ENCODE measurements around the gene DEGS2.
A peak's percentile ranks its signal among the peaks of the same experiment; 100 is the strongest.

Gene DEGS2

GRCh38 chr14:100148837-100149731 lies 10.4 kb downstream of the DEGS2 start:
- no peak for DNase-seq (ENCODE audit: low spot score)

DNA sequence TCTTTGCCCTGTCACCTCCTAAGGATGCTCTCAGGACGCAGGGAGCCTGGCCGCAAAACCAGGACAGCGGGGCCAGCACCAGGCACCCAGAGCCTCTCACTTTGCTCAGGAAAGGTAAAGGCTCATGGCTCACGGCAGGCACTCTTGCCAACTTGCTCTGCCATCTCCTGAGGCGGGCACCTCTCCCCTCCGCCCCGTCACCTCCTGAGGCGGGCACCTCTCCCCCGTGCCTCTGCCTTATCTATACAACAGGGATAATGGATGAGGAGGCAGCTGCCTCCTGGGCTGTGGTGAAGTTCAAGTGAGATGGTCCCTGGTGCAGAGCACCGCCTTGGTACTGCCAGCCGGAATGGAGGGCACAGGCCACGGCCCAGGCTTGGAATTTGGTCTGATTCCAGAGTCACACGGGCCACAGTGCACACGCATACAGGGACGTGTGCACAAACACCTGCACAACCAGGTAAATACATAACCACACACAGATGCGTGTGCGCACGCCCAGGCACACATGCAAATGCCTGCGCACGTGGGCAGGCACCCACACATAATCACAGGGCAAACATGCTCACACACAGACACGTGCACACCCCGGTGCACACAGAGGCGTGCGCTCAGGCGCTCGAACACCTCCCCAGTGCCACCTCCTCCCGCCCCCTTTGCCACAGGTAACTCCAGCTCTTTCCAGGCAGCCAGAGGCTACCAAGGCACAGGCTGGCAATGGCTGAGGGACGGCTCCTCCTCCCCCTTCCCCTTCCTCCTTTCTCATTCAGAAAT lies 11.6 kb downstream of the DEGS2 start:
- DNase-seq (ENCODE audit: low spot score) = no peak

- no peak for DNase-seq (ENCODE audit: low spot score)
Measured at GRCh38 chr14:100147181-100147631, 12.2 kb downstream of the DEGS2 start.

DNA sequence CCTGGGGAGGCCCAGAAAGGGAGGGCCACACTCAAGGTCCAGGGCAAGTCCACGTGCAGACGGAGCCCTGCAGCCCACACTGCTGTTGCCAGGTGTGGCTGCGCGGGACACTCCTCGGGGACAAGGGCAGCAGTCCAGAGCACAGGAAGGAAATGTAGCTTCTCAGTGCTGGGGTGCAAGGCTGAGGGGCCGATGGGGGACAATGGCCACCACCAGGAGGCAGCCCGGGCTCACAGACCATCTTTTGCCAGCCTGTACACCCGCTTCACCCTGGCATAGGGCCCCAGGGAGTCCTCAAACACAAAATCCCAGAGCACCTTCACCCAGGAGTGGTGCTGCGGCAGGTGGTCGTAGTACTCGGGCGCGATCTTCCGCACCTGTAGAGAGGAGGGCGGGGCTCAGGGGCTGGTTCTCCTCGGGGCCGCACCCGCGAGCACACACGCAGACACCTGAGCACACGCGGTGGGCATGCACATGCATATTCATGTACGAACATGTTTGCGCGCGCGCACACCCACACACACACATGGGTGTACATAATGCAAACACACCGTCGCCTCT lies 12.8 kb downstream of the DEGS2 start:
- no peak for DNase-seq (ENCODE audit: low spot score)

GRCh38 chr14:100145682-100146464 lies 13.6 kb downstream of the DEGS2 start:
- no peak for DNase-seq (ENCODE audit: low spot score)

DNA sequence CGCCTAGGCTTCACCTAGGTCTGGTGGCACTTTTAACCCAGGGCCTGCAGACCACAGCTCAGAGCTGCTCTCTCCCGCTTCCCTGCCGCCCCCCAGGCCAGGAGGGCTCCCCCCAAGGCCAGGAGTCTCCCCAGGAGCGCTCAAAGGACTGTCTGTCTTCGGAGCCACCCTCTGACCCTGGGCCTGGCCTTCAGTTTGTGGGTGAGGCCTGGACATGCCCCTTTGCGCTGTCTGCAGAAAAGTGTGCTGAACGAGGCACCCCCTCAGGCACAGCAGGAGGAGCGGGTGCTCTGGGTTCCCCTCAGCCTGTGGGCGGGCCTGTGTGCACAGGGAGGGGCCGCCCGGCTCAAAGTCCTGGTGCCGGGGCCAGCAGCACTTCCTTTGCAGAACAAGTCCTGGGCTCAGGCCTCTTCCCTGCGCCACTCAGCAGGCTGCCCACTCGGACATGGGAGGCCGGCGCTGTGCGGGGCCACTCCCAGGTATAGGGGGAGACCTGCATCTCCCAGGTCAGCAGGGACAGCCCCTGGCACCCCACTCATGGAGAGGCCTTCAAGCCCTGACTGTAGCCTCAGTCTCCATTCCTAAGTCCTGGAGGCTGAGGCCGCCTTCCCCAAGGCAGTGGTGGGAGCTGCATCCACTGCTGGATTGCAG lies 14.3 kb downstream of the DEGS2 start:
- DNase-seq (ENCODE audit: low spot score) = no peak

- no peak for DNase-seq (ENCODE audit: low spot score)
Measured at GRCh38 chr14:100144645-100144995, 14.8 kb downstream of the DEGS2 start.

DNA sequence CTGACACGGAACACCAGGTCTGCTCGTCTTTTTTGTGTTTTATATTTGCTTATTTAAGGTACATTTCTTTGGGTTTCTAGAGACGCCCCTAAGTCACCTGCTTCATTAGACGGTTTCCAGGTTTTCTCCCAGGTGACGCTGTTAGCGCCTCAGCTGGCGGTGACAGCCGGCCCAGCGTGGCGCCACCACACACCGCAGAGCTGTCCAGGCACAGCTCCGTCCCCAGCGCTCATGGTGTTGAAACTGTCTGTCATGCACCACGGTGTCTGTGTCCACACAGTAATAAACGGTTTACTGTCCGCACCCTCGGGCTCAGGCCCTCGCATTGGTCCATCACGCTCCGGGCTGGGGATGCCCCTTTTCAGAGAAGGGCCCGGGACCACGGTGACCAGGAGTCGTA lies 15.5 kb downstream of the DEGS2 start:
- DNase-seq (ENCODE audit: low spot score) = no peak

DNA sequence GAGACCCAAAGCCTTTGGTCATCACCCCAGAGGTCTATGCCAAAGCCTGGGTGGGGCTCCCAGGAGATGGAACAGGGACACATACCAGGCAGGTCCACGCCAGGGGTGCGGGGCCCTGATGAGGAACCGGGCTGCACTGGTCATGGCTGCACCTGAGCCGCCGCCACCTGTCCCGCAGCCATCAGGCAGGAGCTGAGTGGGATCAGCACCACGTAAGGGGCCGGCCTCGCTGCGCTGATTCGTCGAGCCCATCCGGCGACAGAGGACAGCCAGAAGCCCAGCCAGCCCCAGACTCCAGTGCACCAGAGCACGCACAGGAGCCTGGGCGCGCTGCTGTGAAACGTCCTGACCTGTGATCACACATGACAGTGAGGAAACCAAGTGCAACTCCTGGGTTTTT lies 15.9 kb downstream of the DEGS2 start:
- DNase-seq (ENCODE audit: low spot score) = no peak

GRCh38 chr14:100142073-100143040 lies 17.1 kb downstream of the DEGS2 start:
- DNase-seq (ENCODE audit: low spot score) = no peak

- DNase-seq (ENCODE audit: low spot score) = no peak
Measured at GRCh38 chr14:100141098-100141497, 18.3 kb downstream of the DEGS2 start.

GRCh38 chr14:100140452-100141078 lies 18.9 kb downstream of the DEGS2 start:
- DNase-seq (ENCODE audit: low spot score) = peak; percentile 84

DNA sequence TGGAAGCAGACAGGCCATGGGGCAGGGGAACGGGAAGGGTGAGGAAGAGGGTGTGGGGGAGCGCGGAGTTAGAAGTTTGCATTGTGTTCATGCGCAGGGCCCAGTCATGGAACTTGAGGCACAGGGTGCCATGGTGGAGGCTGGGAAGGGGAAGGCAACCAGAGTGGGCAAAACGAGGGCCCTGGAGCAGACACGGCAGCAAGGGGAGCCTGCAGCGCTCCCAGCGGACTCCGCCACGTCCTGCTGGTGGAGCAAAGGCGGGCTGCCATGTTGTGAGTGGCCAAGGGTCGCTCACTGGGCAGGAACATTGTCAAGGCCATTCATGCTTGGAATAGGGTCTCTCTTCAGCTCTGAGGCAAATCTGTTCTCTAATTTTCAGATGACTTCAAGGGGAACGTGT lies 20.5 kb downstream of the DEGS2 start:
- DNase-seq (ENCODE audit: low spot score) = no peak

DNA sequence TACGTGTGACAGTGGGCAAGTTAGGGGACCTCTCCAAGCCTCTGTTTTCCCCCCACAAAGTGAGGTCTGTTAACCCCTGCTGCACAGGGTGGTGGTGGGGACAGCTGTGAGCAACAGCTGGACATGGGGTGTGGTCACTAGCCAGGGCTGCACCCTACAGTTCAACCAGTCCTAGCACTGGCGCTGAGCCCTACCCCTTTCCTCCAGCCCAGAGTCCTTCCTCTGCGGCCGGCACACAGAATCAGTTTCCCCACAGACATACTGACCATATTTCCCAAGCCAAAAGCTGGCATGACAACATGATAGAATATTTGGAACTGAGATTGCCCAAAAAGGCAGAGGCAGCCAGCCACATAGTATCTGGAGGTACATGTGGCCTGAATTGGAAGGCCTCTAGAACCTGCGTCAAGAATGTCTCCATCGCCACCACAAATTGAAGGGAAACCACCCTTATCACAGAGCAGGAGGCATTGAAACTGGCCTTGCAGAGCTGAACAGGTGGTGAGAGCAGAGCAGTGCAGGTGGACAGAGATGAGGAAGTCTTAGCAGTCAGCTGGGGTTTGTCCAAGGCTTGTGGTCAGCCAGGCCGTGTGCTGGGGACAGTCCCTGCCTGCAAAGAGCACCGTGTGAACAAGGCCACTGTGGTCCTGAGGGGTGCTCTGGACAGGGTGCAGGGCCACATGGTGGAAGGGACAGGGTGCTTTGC lies 21.2 kb downstream of the DEGS2 start:
- DNase-seq (ENCODE audit: low spot score) = no peak

DNA sequence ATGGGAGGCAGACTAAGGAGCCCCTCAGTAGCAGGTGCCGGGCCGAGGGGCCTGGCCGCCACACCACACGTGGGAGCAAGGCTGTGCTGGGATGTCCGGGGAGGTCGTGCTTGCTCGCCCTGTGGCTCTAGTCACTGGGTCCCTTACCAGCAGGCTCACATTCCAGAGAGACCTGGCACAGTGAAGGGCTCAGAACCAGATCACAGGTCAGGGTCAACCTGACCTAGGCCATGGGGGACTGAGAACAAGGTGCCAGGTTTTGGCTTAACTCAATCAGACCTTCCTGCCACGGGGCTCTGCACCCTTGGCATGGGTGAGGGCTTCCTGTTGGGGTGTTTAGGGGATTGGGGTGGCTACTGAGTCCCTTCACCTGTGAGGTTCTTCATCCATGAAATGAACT lies 22.3 kb downstream of the DEGS2 start:
- no peak for DNase-seq (ENCODE audit: low spot score)

GRCh38 chr14:100135784-100136183 lies 23.7 kb downstream of the DEGS2 start:
- no peak for DNase-seq (ENCODE audit: low spot score)

DNA sequence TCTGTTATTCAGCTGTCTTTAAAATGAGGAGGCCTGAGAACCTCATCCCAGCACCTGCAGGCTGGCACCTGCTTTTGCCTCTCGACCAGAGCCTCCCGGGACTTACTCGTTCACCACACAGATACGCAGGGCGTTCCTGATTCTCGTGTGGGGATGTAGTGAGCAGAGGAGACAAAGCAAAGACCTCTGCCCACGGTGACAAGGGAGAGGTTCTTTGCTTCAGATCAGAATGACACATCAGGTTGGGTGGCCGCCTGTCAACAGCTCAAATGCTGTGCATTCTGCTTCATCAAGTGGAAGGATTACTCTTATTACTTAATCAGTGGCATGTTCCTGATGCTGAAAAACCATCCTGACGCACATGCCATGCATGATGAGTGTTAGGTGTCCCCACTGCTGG lies 24.4 kb downstream of the DEGS2 start:
- no peak for DNase-seq (ENCODE audit: low spot score)

- no peak for DNase-seq (ENCODE audit: low spot score)
Measured at GRCh38 chr14:100134586-100134985, 24.9 kb downstream of the DEGS2 start.

DNA sequence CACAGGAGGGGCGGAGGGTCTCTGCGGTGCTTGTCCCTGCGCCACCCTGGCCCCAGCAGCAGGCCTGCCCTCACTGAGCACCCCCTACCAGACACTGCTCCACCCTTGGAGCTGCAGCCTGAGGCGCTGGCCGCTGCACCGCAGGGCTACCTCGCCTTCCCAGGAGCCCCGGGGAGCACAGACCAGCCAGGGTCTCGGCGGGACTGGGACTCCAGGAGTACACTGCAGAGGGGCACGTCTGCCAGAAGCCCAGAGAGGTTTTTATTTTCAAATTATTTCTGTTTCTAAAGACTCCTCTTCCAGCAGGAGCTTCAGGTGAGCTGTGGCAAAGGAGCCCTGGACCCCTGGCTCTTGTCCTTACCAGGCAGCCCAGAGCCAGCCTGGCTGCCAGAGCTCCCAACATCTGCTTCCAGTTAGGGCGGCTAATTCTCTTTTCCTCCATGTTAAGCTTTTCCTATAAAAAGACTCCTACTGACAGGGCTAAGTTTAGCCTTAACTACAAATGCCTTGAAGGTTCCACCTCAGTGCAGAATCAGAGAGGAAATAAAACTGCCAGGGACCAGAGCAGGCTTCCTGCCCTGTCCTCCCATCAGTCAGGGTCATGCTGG lies 26.4 kb downstream of the DEGS2 start:
- DNase-seq (ENCODE audit: low spot score) = no peak

Data from iPS-NIHi11 (cell line).